Kidney (tissue), 14 donors: Measurements from ENCODE around the gene ANO6. TPM values are rescaled to one million over a fixed set of nuclear protein-coding genes. Genes with fewer than 3 reads are reported as not detected.

ENCODE experiments used
- DNase-seq, 5 donors: peaks; one replicate each; pipeline ENCODE4 v3.0.0-alpha.2; 2013 to 2020
- FAIRE-seq: peaks from 2 replicates; lab custom pipeline; 2012; peaks lifted over from hg19 to GRCh38; lab: Jason Lieb, UNC
- H3K27ac ChIP-seq, 2 donors: one replicate each; pipeline ENCODE4 v1.7.0; 2013; ENCODE audit warnings: low read depth in 2 of 2, low read length in 2 of 2, inconsistent platforms in 1 of 2
- H3K27me3 ChIP-seq: one replicate; pipeline ENCODE4 v1.7.1; 2013; ENCODE audit warnings: low read length, inconsistent platforms; ENCODE audit not compliant: control insufficient read depth, insufficient read depth
- H3K36me3 ChIP-seq, 3 donors: one replicate each; pipeline versions ENCODE4 v1.7.0 to v1.7.1; 2013; ENCODE audit warnings: low read length in 3 of 3, control low read depth in 1 of 3, inconsistent platforms in 1 of 3; ENCODE audit not compliant: insufficient read depth in 3 of 3, control insufficient read depth in 2 of 3
- H3K4me1 ChIP-seq, 3 donors: one replicate each; pipeline versions ENCODE4 v1.7.0 to v1.7.1; 2013; ENCODE audit warnings: low read length in 3 of 3, inconsistent platforms in 1 of 3, low read depth in 1 of 3; ENCODE audit not compliant: control insufficient read depth in 2 of 3, insufficient read depth in 2 of 3
- H3K4me3 ChIP-seq, 3 donors: one replicate each; pipeline versions ENCODE4 v1.7.0 to v1.8.1; 2013; ENCODE audit warnings: low read length in 3 of 3, control low read depth in 1 of 3, inconsistent platforms in 1 of 3
- H3K9ac ChIP-seq, 3 donors: one replicate each; pipeline versions ENCODE4 v1.7.0 to v1.7.1; 2013; ENCODE audit warnings: low read length in 3 of 3, control low read depth in 1 of 3, inconsistent platforms in 1 of 3
- H3K9me3 ChIP-seq, 3 donors: one replicate each; pipeline versions ENCODE4 v1.7.0 to v1.7.1; 2013; ENCODE audit warnings: low read length in 3 of 3, control low read depth in 1 of 3, inconsistent platforms in 1 of 3; ENCODE audit not compliant: control insufficient read depth in 2 of 3, insufficient read depth in 1 of 3
- intact Hi-C: fragments of 100-400 bp; cut with DNase I; formaldehyde crosslinking; loops from one replicate; pipeline ENCODE4 v1.11.1; 2022
- polyA plus RNA-seq: library from polyadenylated mRNA; stranded (reverse); fragments of 350-450 nt; fragmentation: Illumina TruSeq; extraction: RNeasy Lipid Tissue Mini Kit (QIAGEN cat#74804); gene quantifications from one replicate; pipeline ENCODE4 v1.2.3, GENCODE V29; 2014; ENCODE audit warnings: low read depth, low replicate concordance; ENCODE audit not compliant: insufficient read depth
- total RNA-seq: library from RNA; stranded (reverse); fragmentation: NEBNext Ultra II Directional; extraction: Animal tissue kit (Norgen Biotek cat#: 25700); gene quantifications from one replicate; pipeline ENCODE4 v1.2.1, GENCODE V29; 2021
- TF ChIP-seq, protein P1 (sequence below): IDR thresholded peaks from 3 replicates; pipeline ENCODE4 v1.5.1; 2012; ENCODE audit warnings: mild to moderate bottlenecking, moderate library complexity, borderline replicate concordance; ENCODE audit not compliant: insufficient read depth; ENCODE audit errors: extremely low read depth
- donor health status: control.
- donor health status: control.
- donor health status: control.
- donor health status: control.
- donor health status: control.
- donor health status: DM: yes; HTN: yes; CAD: no.
- donor health status: Normal renal cell carcinoma (clear cell type).

The ANO6 gene
- total and polyA plus RNA-seq, 2 donors from 2014 or later: 17.2 to 46.3 TPM

GRCh38 chr12:45462506-45462905 lies 246.6 kb downstream of the ANO6 start:
- FAIRE-seq: no peak
- intact Hi-C loops: no loop called here

DNA sequence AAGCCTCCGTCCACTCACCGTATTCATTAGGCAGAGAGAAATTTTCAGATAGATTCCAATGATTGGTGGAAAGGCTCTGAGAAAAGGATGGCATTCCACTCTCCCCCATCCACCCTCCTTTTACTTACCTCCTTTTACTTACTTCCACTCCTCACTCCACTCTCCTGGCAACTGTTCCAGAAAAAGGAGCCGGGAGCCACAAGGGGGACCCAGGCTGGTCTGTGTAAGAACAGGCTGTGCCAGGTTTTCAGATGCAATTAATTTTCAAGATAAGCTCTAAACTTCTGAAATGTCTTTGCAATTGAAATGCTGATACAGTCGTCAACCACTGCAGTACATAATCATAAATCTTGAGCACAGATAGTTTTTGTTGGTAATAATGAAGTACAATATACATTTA lies 248.8 kb downstream of the ANO6 start:
- no peaks in the 10 kb centered on the region for H3K4me1 ChIP-seq
- intact Hi-C loops: no loop called here
- TF ChIP-seq, protein P1, sequence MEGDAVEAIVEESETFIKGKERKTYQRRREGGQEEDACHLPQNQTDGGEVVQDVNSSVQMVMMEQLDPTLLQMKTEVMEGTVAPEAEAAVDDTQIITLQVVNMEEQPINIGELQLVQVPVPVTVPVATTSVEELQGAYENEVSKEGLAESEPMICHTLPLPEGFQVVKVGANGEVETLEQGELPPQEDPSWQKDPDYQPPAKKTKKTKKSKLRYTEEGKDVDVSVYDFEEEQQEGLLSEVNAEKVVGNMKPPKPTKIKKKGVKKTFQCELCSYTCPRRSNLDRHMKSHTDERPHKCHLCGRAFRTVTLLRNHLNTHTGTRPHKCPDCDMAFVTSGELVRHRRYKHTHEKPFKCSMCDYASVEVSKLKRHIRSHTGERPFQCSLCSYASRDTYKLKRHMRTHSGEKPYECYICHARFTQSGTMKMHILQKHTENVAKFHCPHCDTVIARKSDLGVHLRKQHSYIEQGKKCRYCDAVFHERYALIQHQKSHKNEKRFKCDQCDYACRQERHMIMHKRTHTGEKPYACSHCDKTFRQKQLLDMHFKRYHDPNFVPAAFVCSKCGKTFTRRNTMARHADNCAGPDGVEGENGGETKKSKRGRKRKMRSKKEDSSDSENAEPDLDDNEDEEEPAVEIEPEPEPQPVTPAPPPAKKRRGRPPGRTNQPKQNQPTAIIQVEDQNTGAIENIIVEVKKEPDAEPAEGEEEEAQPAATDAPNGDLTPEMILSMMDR: no peak
- FAIRE-seq (no peak), DNase-seq (peak in 3 of 5 donors; percentile 15 to 39 (median 15))
- no peak overlapping the region for H3K27ac ChIP-seq
- no peaks in the 10 kb centered on the region for H3K9me3 ChIP-seq
- no peak overlapping the region for H3K9ac ChIP-seq
- no peaks in the 10 kb centered on the region for H3K27me3 ChIP-seq
- H3K4me3 ChIP-seq: no peak overlapping the region
- no peaks in the 10 kb centered on the region for H3K36me3 ChIP-seq

More at GRCh38 chr12:45462506-45462905, 246.6 kb downstream of the ANO6 start:
- Histone ChIP-seq H3K9me3 (no peaks in the 10 kb centered on the region), H3K36me3 (no peaks in the 10 kb centered on the region), H3K9ac (no peak overlapping the region), H3K27me3 (no peaks in the 10 kb centered on the region), H3K4me3 (no peak overlapping the region), H3K4me1 (no peaks in the 10 kb centered on the region), H3K27ac (no peak overlapping the region)
- no peak for DNase-seq
- TF ChIP-seq, protein P1: no peak

GRCh38 chr12:45468751-45469615 lies 253.1 kb downstream of the ANO6 start:
- no peak overlapping the region for H3K27ac ChIP-seq
- H3K36me3 ChIP-seq: no peaks in the 10 kb centered on the region
- H3K9me3 ChIP-seq: no peaks in the 10 kb centered on the region
- H3K27me3 ChIP-seq: no peaks in the 10 kb centered on the region
- TF ChIP-seq, protein P1: no peak
- intact Hi-C loops: no loop called here
- FAIRE-seq (no peak), DNase-seq (peak in 1 of 5 donors; percentile 52)
- H3K4me1 ChIP-seq: no peaks in the 10 kb centered on the region
- no peak overlapping the region for H3K9ac ChIP-seq
- no peak overlapping the region for H3K4me3 ChIP-seq
